GM23248 (cell line): Measurements from ENCODE around the gene MSRB3. TPM values are rescaled to one million over a fixed set of nuclear protein-coding genes. Genes with fewer than 3 reads are reported as not detected.

Experiments used
- DNase-seq: peaks from one replicate; pipeline ENCODE4 v3.0.0-alpha.2; 2015
- H2AFZ ChIP-seq: fragments of 200-600 bp; sonication (generic); 2 replicates; pipeline ENCODE4 v1.6.1; 2016; ENCODE audit warnings: antibody characterized with exemption
- H3F3A ChIP-seq: fragments of 200-600 bp; sonication (generic); 2 replicates; pipeline ENCODE4 v1.6.1; 2016; ENCODE audit warnings: mild to moderate bottlenecking, antibody characterized with exemption, mixed run types; ENCODE audit not compliant: insufficient read depth
- H3K27ac ChIP-seq: fragments of 200-600 bp; sonication (generic); 2 replicates; pipeline ENCODE4 v1.5.1; 2016; ENCODE audit warnings: mild to moderate bottlenecking
- H3K27me3 ChIP-seq: fragments of 200-600 bp; sonication (generic); replicated peaks from 2 replicates; pipeline ENCODE4 v1.6.1; 2016; ENCODE audit warnings: mild to moderate bottlenecking; ENCODE audit not compliant: insufficient read depth
- H3K36me3 ChIP-seq: fragments of 200-600 bp; sonication (generic); 2 replicates; pipeline ENCODE4 v1.6.1; 2016; ENCODE audit warnings: low read depth, mild to moderate bottlenecking
- H3K4me1 ChIP-seq: fragments of 200-600 bp; sonication (generic); 2 replicates; pipeline ENCODE4 v1.6.1; 2016; ENCODE audit warnings: mild to moderate bottlenecking; ENCODE audit not compliant: insufficient read depth
- H3K4me2 ChIP-seq: fragments of 200-600 bp; sonication (generic); one replicate; pipeline ENCODE4 v1.6.1; 2016; ENCODE audit warnings: mild to moderate bottlenecking; ENCODE audit not compliant: unreplicated experiment
- H3K4me3 ChIP-seq: fragments of 200-600 bp; sonication (generic); 2 replicates; pipeline ENCODE4 v1.5.1; 2016; ENCODE audit warnings: mild to moderate bottlenecking
- H3K79me2 ChIP-seq: fragments of 200-600 bp; sonication (generic); 2 replicates; pipeline ENCODE4 v1.6.1; 2016; ENCODE audit warnings: mild to moderate bottlenecking; ENCODE audit not compliant: insufficient read depth
- H3K9ac ChIP-seq: fragments of 200-600 bp; sonication (generic); 2 replicates; pipeline ENCODE4 v1.6.1; 2016; ENCODE audit warnings: mild to moderate bottlenecking
- H3K9me2 ChIP-seq: fragments of 200-600 bp; sonication (generic); 2 replicates; pipeline ENCODE4 v1.6.1; 2016; ENCODE audit warnings: mixed run types, mild to moderate bottlenecking, moderate library complexity; ENCODE audit not compliant: insufficient read depth
- H3K9me3 ChIP-seq: fragments of 200-600 bp; sonication (generic); one replicate; pipeline ENCODE4 v1.6.1; 2017; ENCODE audit warnings: low read depth
- H4K20me1 ChIP-seq: fragments of 200-600 bp; sonication (generic); 2 replicates; pipeline ENCODE4 v1.6.0; 2016; ENCODE audit not compliant: insufficient read depth
- EZH2 ChIP-seq: fragments of 200-600 bp; sonication (generic); IDR thresholded peaks from 2 replicates; pipeline ENCODE4 v1.6.1; 2018; ENCODE audit warnings: antibody characterized with exemption, mild to moderate bottlenecking; ENCODE audit not compliant: insufficient read depth, poor library complexity, severe bottlenecking
- EZH2phosphoT487 ChIP-seq: fragments of 200-600 bp; sonication (generic); IDR thresholded peaks from 2 replicates; pipeline ENCODE4 v1.6.1; 2018; ENCODE audit warnings: antibody characterized with exemption, moderate library complexity, mild to moderate bottlenecking, low read depth; ENCODE audit not compliant: insufficient read depth
- WGBS, 2 experiments: methylation state at CpG; one replicate each; pipeline ENCODE4 v1.1.6; 2015 to 2017; ENCODE audit warnings: low lambda C conversion rate in 2 of 2, low coverage in 1 of 2; ENCODE audit errors: missing lambda C conversion rate in 2 of 2; 5-methylcytosine and 5-hydroxymethylcytosine counted together
- in situ Hi-C: fragments of 300-500 bp; cut with MboI; formaldehyde crosslinking; loops from 2 replicates; pipeline ENCODE4 v1.15.0; 2020
- polyA plus RNA-seq: library from polyadenylated mRNA; unstranded; fragments of >200 nt; fragmentation: Nextera tagmentation; extraction: Ambion mirVana; gene quantifications from 2 replicates; pipeline ENCODE4 v1.2.1, GENCODE V29; 2016
- total RNA-seq: library from RNA; depleted of rRNA; stranded (reverse); fragments of >200 nt; shearing (Covaris generic); gene quantifications from 2 replicates; pipeline ENCODE4 v1.2.3, GENCODE V29; 2014

The MSRB3 gene
- total and polyA plus RNA-seq, 2 experiments from 2014 or later: 74.1 to 158 TPM

- DNase-seq: no peak
- in situ Hi-C loops: no loop called here
Measured at GRCh38 chr12:65275627-65276026, 2.9 kb upstream of the MSRB3 start.

GRCh38 chr12:65276916-65277530 lies 1.5 kb upstream of the MSRB3 start:
- H3K36me3 ChIP-seq: no peaks in the 10 kb centered on the region
- no peak overlapping the region for H3K27ac ChIP-seq
- peaks cover 19% of the 10 kb centered on the region for H3K4me1 ChIP-seq
- no peak overlapping the region for H3K4me2 ChIP-seq
- H3K9me3 ChIP-seq: no peaks in the 10 kb centered on the region
- peaks cover 35% of the 10 kb centered on the region for H3K79me2 ChIP-seq
- in situ Hi-C loops: no loop called here
- peaks cover 18% of the 10 kb centered on the region for H3F3A ChIP-seq
- no peak for DNase-seq
- H3K27me3 ChIP-seq: no peaks in the 10 kb centered on the region
- no peak overlapping the region for H3K9ac ChIP-seq
- H4K20me1 ChIP-seq: no peaks in the 10 kb centered on the region
- no peaks in the 10 kb centered on the region for H3K9me2 ChIP-seq
- 35 to 36% methylated on average over 3 of the region's 3 CpGs for WGBS, 2 experiments
- peak overlapping the region; percentile 85; the same call in 1 of the 2 replicates for H2AFZ ChIP-seq
- no peak overlapping the region for H3K4me3 ChIP-seq
- TF ChIP-seq EZH2 (no peak), EZH2phosphoT487 (no peak)

More at GRCh38 chr12:65275627-65276026, 2.9 kb upstream of the MSRB3 start:
- H3K79me2 ChIP-seq: peaks cover 21% of the 10 kb centered on the region
- H3K4me3 ChIP-seq: no peak overlapping the region
- H3K9me2 ChIP-seq: no peaks in the 10 kb centered on the region
- H2AFZ ChIP-seq: no peak overlapping the region
- no peak for TF ChIP-seq EZH2
- TF ChIP-seq EZH2phosphoT487: no peak
- H3K27ac ChIP-seq: no peak overlapping the region
- no peaks in the 10 kb centered on the region for H4K20me1 ChIP-seq
- peaks cover 18% of the 10 kb centered on the region for H3F3A ChIP-seq
- no peaks in the 10 kb centered on the region for H3K36me3 ChIP-seq
- no peak overlapping the region for H3K9ac ChIP-seq
- H3K4me2 ChIP-seq: no peak overlapping the region
- no peaks in the 10 kb centered on the region for H3K27me3 ChIP-seq
- peaks cover 8% of the 10 kb centered on the region for H3K4me1 ChIP-seq
- WGBS, 2 experiments: 78 to 80% methylated on average over 3 of the region's 3 CpGs
- no peaks in the 10 kb centered on the region for H3K9me3 ChIP-seq

GRCh38 chr12:65277994-65278575 lies 398 bp upstream of the MSRB3 start:
- DNase-seq: no peak
- Histone ChIP-seq H3K79me2 (peaks cover 46% of the 10 kb centered on the region), H4K20me1 (0 out of 2 replicates have a peak, but pooled peaks cover 4% of the 10 kb centered on the region)

GRCh38 chr12:65279369-65280112 lies 1.1 kb downstream of the MSRB3 start:
- Histone ChIP-seq H3K9me3 (no peaks in the 10 kb centered on the region), H3K79me2 (peaks cover 60% of the 10 kb centered on the region), H3K27me3 (no peaks in the 10 kb centered on the region), H3K27ac (peak overlapping the region; percentile 78), H3K4me3 (peak overlapping the region; percentile 87), H3K9ac (peak overlapping the region; percentile 90), H3K4me1 (peaks cover 31% of the 10 kb centered on the region), H4K20me1 (peaks cover 15% of the 10 kb centered on the region), H3K4me2 (peak overlapping the region; percentile 97), H3K36me3 (no peaks in the 10 kb centered on the region), H3F3A (peaks cover 18% of the 10 kb centered on the region), H3K9me2 (no peaks in the 10 kb centered on the region), H2AFZ (peak overlapping the region; percentile 85)
- DNase-seq: peak; percentile 75
- TF ChIP-seq EZH2phosphoT487: no peak
- TF ChIP-seq EZH2: no peak
- in situ Hi-C loops: no loop called here
- WGBS, 2 experiments: 7 to 13% methylated on average over 13 to 23 of the region's 23 CpGs

More at GRCh38 chr12:65277994-65278575, 398 bp upstream of the MSRB3 start:
- Histone ChIP-seq H3K4me3 (peak overlapping the region; percentile 87), H3K9ac (peak overlapping the region; percentile 90), H3K9me3 (no peaks in the 10 kb centered on the region), H3K9me2 (no peaks in the 10 kb centered on the region), H3F3A (peaks cover 18% of the 10 kb centered on the region), H3K36me3 (no peaks in the 10 kb centered on the region), H3K27ac (no peak overlapping the region), H2AFZ (peak overlapping the region; percentile 85), H3K4me1 (peaks cover 29% of the 10 kb centered on the region), H3K4me2 (peak overlapping the region; percentile 33), H3K27me3 (no peaks in the 10 kb centered on the region)
- in situ Hi-C loops: no loop called here
- TF ChIP-seq EZH2: no peak
- WGBS, 2 experiments: 25 to 29% methylated on average over 20 to 23 of the region's 23 CpGs
